Lower leg skin (tissue), 3 donors: ENCODE measurements around the gene FGGY.

Source experiments
- CTCF ChIP-seq, 3 donors: fragments of 450-650 bp; IDR thresholded peaks; one replicate each; pipeline ENCODE4 v1.5.1; 2016; ENCODE audit warnings: antibody characterized with exemption in 3 of 3, mild to moderate bottlenecking in 3 of 3, moderate library complexity in 2 of 3
- POLR2A ChIP-seq, 2 donors: fragments of 450-650 bp; IDR thresholded peaks; one replicate each; pipeline ENCODE4 v1.6.1; 2016 to 2017; ENCODE audit warnings: antibody characterized with exemption in 2 of 2, mild to moderate bottlenecking in 1 of 2, moderate library complexity in 1 of 2

GRCh38 chr1:59340411-59341307 is 43.8 kb downstream of the FGGY start:
- TF ChIP-seq CTCF (IDR thresholded peaks at IDR 0.05): no peak
- TF ChIP-seq POLR2A (IDR thresholded peaks at IDR 0.05): no peak
